Measurements from ENCODE around the gene LAMA1.

DNA sequence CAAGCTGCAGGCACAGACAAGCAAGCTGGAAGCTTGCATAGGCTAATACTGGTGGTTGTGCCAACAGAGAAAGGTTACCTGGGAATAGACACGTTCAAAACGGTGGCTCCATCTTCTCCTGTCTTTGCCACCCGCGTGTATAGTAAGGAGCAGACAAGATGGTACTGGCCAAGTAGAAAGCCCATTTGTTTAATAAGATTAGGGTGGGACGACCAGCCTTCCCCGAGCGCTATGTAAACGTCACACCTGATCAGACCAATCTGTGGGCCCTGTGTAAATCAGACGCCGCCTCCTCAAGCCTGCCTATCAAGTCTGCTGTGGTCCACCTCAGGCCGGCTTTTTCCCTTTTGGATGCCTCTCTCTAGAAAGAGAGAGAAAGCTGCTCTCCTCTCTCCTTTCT is 189.2 kb downstream of the LAMA1 start:
- TF ChIP-seq, protein P1, sequence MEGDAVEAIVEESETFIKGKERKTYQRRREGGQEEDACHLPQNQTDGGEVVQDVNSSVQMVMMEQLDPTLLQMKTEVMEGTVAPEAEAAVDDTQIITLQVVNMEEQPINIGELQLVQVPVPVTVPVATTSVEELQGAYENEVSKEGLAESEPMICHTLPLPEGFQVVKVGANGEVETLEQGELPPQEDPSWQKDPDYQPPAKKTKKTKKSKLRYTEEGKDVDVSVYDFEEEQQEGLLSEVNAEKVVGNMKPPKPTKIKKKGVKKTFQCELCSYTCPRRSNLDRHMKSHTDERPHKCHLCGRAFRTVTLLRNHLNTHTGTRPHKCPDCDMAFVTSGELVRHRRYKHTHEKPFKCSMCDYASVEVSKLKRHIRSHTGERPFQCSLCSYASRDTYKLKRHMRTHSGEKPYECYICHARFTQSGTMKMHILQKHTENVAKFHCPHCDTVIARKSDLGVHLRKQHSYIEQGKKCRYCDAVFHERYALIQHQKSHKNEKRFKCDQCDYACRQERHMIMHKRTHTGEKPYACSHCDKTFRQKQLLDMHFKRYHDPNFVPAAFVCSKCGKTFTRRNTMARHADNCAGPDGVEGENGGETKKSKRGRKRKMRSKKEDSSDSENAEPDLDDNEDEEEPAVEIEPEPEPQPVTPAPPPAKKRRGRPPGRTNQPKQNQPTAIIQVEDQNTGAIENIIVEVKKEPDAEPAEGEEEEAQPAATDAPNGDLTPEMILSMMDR (IDR thresholded peaks at IDR 0.05 in 8 of 11, conservative IDR thresholded peaks at IDR 0.05 in 3 of 11) = no peak
- TF ChIP-seq POLR2AphosphoS5 (IDR thresholded peaks at IDR 0.05) = no peak
- no peak for TF ChIP-seq POLR2A (IDR thresholded peaks at IDR 0.05)
